ENCODE results near the gene RBM47.

- TF ChIP-seq CTCF (conservative IDR thresholded peaks at IDR 0.05; ENCODE audit: low read depth, low read length) (no peak), SMC3 (IDR thresholded peaks at IDR 0.05; ENCODE audit: low read depth, low read length) (no peak), USF2 (IDR thresholded peaks at IDR 0.05; ENCODE audit: low read depth, low read length) (no peak), RFX5 (IDR thresholded peaks at IDR 0.05; ENCODE audit: low read depth, low read length) (no peak), POLR2A (IDR thresholded peaks at IDR 0.05; ENCODE audit: low read depth, low read length) (no peak), RAD21 (IDR thresholded peaks at IDR 0.05; ENCODE audit: low read length) (no peak), CHD1 (IDR thresholded peaks at IDR 0.05; ENCODE audit: low read depth, low read length) (no peak), MXI1 (IDR thresholded peaks at IDR 0.05; ENCODE audit: borderline replicate concordance, low read depth, low read length) (no peak), FOS (IDR thresholded peaks at IDR 0.05; ENCODE audit: low read depth, low read length) (no peak)
Measured at GRCh38 chr4:40526741-40527140, 102.9 kb downstream of the RBM47 start.
